GM21390 (cell line): ENCODE measurements around the gene ARL6.

ENCODE experiments used
- ATAC-seq: cut with Tn5 transposase; IDR thresholded peaks from one replicate; pipeline ENCODE4 v1.9.1; 2021; ENCODE audit not compliant: unreplicated experiment

Gene ARL6

GRCh38 chr3:97764407-97765238 lies at the start of gene ARL6:
ARL6 (plus strand) TSS chr3:97764758; CDS start chr3:97768108, 3,350 bp downstream.
- ATAC-seq = peak; percentile 95

- ATAC-seq = peak; percentile 91
Measured at GRCh38 chr3:97719156-97719821, 45.3 kb upstream of the ARL6 start.

GRCh38 chr3:97720417-97720816 lies 44.1 kb upstream of the ARL6 start:
- ATAC-seq = no peak

GRCh38 chr3:97721446-97721845 lies 43.1 kb upstream of the ARL6 start:
- no peak for ATAC-seq

- ATAC-seq = no peak
Measured at GRCh38 chr3:97736928-97737327, 27.6 kb upstream of the ARL6 start.

GRCh38 chr3:97738761-97739160 lies 25.8 kb upstream of the ARL6 start:
- no peak for ATAC-seq

GRCh38 chr3:97742036-97742435 lies 22.5 kb upstream of the ARL6 start:
- no peak for ATAC-seq

- no peak for ATAC-seq
Measured at GRCh38 chr3:97744289-97744688, 20.3 kb upstream of the ARL6 start.

- ATAC-seq = peak; percentile 0
Measured at GRCh38 chr3:97763586-97764406, 762 bp upstream of the ARL6 start.

GRCh38 chr3:97765336-97765735 lies 778 bp downstream of the ARL6 start:
- no peak for ATAC-seq

GRCh38 chr3:97772926-97773325 lies 8.4 kb downstream of the ARL6 start:
- ATAC-seq = no peak

GRCh38 chr3:97778152-97778551 lies 13.6 kb downstream of the ARL6 start:
- no peak for ATAC-seq

- peak; percentile 81 for ATAC-seq
Measured at GRCh38 chr3:97793420-97794019, 29.0 kb downstream of the ARL6 start.

GRCh38 chr3:97795951-97796350 lies 31.4 kb downstream of the ARL6 start:
- no peak for ATAC-seq

GRCh38 chr3:97804471-97804870 lies 39.9 kb downstream of the ARL6 start:
- no peak for ATAC-seq

GRCh38 chr3:97810779-97811390 lies 46.3 kb downstream of the ARL6 start:
- no peak for ATAC-seq

GRCh38 chr3:97815149-97815917 lies 50.8 kb downstream of the ARL6 start:
- ATAC-seq = peak; percentile 66

- no peak for ATAC-seq
Measured at GRCh38 chr3:97816811-97817210, 52.3 kb downstream of the ARL6 start.

GRCh38 chr3:97817965-97818364 lies 53.4 kb downstream of the ARL6 start:
- ATAC-seq = no peak

- no peak for ATAC-seq
Measured at GRCh38 chr3:97820780-97821179, 56.2 kb downstream of the ARL6 start.
